Activated naive CD8-positive, alpha-beta T cell (primary cell): ENCODE results near the gene TESK1.
A peak's percentile ranks its signal among the peaks of the same experiment; 100 is the strongest.

Experiments used
- H3K27ac Mint-ChIP-seq: one replicate; pipeline ENCODE4 v1.8.0; 2021; ENCODE audit warnings: mixed read lengths
- H3K27me3 Mint-ChIP-seq: one replicate; pipeline ENCODE4 v1.8.0; 2021; ENCODE audit warnings: mixed read lengths
- H3K36me3 Mint-ChIP-seq: one replicate; pipeline ENCODE4 v1.8.0; 2021; ENCODE audit warnings: mixed read lengths
- H3K4me1 Mint-ChIP-seq: one replicate; pipeline ENCODE4 v1.8.0; 2021; ENCODE audit warnings: low read depth, mixed read lengths
- H3K4me3 Mint-ChIP-seq: one replicate; pipeline ENCODE4 v1.8.0; 2021; ENCODE audit warnings: mild to moderate bottlenecking, mixed read lengths
- H3K9me3 Mint-ChIP-seq: one replicate; pipeline ENCODE4 v1.8.0; 2021; ENCODE audit warnings: low read depth, mixed read lengths

Gene TESK1, protein sequence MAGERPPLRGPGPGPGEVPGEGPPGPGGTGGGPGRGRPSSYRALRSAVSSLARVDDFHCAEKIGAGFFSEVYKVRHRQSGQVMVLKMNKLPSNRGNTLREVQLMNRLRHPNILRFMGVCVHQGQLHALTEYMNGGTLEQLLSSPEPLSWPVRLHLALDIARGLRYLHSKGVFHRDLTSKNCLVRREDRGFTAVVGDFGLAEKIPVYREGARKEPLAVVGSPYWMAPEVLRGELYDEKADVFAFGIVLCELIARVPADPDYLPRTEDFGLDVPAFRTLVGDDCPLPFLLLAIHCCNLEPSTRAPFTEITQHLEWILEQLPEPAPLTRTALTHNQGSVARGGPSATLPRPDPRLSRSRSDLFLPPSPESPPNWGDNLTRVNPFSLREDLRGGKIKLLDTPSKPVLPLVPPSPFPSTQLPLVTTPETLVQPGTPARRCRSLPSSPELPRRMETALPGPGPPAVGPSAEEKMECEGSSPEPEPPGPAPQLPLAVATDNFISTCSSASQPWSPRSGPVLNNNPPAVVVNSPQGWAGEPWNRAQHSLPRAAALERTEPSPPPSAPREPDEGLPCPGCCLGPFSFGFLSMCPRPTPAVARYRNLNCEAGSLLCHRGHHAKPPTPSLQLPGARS

GRCh38 chr9:35604578-35605350 is at the start of gene TESK1:
Gene TESK1, plus strand, starts transcription at chr9:35605262. Its CDS starts 358 bp downstream, at chr9:35605620.
- Mint-ChIP-seq H3K9me3 (no peaks in the 10 kb centered on the region), H3K36me3 (peaks cover 3% of the 10 kb centered on the region), H3K27me3 (no peaks in the 10 kb centered on the region), H3K27ac (peak within 1 kb of the TSS; percentile 98), H3K4me3 (peak within 1 kb of the TSS; percentile 97), H3K4me1 (peaks cover 31% of the 10 kb centered on the region)

GRCh38 chr9:35555881-35556280 is 49.2 kb upstream of the TESK1 start:
- Mint-ChIP-seq H3K36me3 (no peaks in the 10 kb centered on the region), H3K9me3 (no peaks in the 10 kb centered on the region), H3K4me3 (no peak overlapping the region), H3K27ac (no peak overlapping the region), H3K4me1 (no peaks in the 10 kb centered on the region), H3K27me3 (no peaks in the 10 kb centered on the region)

GRCh38 chr9:35556776-35557175 is 48.3 kb upstream of the TESK1 start:
- no peaks in the 10 kb centered on the region for H3K36me3 Mint-ChIP-seq
- H3K4me1 Mint-ChIP-seq: no peaks in the 10 kb centered on the region
- H3K27ac Mint-ChIP-seq: no peak overlapping the region
- H3K4me3 Mint-ChIP-seq: no peak overlapping the region
- no peaks in the 10 kb centered on the region for H3K9me3 Mint-ChIP-seq
- no peaks in the 10 kb centered on the region for H3K27me3 Mint-ChIP-seq

- Mint-ChIP-seq H3K4me3 (no peak overlapping the region), H3K27me3 (no peaks in the 10 kb centered on the region), H3K27ac (no peak overlapping the region), H3K9me3 (no peaks in the 10 kb centered on the region), H3K36me3 (no peaks in the 10 kb centered on the region), H3K4me1 (no peaks in the 10 kb centered on the region)
These were observed 47.7 kb upstream of the TESK1 start for GRCh38 chr9:35557320-35557719.

- Mint-ChIP-seq H3K27ac (no peak overlapping the region), H3K4me1 (no peaks in the 10 kb centered on the region), H3K9me3 (no peaks in the 10 kb centered on the region), H3K4me3 (no peak overlapping the region), H3K36me3 (no peaks in the 10 kb centered on the region), H3K27me3 (no peaks in the 10 kb centered on the region)
These were observed 46.9 kb upstream of the TESK1 start for GRCh38 chr9:35558185-35558584.

DNA sequence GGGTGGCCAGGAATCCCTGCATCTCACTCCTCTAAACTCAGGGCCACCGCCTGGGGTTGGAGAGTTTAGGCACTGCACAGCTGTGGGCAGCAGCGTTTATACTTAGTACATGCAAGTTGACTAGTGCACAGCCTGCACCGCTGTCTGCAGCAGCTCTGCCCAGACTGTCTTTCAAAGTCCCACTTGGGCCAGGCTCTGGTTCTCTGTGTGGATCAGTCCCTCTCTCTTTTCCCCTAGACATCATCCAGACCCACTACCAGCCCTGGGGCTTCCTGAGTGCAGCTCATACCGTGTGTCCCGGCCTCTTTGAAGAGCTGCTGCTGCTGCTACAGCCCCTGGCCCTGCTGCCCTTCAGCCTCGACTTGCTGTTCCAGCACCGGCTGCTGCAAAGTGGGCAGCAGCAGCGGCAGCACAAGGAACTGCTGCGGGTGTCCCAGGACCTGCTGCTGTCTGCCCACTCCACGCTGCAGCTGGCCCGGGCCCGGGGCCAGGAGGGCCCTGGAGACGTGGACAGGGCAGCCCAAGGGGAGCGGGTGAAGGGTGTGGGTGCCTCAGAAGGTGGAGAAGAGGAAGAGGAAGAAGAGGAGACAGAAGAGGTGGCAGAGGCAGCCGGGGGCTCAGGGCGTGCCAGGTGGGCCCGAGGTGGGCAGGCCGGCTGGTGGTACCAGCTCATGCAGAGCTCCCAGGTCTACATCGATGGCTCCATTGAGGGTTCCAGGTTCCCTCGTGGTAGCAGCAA is 45.1 kb upstream of the TESK1 start:
- Mint-ChIP-seq H3K36me3 (peaks cover 2% of the 10 kb centered on the region), H3K9me3 (no peaks in the 10 kb centered on the region), H3K4me3 (no peak overlapping the region), H3K4me1 (no peaks in the 10 kb centered on the region), H3K27me3 (no peaks in the 10 kb centered on the region), H3K27ac (no peak overlapping the region)

DNA sequence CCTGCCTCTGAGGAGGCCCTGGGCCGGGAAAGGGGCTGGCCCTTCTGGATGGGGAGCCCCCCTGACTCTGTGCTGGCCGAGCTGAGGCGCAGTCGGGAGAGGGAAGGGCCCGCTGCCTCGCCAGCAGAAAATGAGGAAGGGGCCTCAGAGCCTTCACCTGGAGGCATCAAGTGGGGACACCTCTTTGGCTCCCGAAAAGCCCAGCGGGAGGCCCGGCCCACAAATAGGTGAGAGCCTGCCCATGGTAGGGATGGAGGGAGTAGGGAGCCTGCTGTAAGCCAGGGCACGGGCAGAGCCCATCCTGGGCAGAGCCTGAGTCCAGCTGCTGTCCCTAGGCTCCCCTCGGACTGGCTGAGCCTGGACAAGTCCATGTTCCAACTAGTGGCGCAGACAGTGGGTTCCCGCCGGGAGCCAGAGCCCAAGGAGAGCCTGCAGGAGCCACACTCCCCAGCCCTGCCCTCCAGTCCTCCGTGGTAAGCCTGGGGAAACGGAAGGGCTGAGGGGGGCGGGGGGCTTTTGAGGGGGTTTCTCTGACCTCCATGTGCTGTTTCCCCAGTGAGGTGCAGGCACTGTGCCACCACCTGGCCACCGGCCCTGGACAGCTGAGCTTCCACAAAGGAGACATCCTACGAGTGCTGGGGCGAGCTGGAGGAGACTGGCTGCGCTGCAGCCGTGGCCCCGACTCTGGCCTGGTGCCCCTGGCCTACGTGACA is 44.3 kb upstream of the TESK1 start:
- no peaks in the 10 kb centered on the region for H3K9me3 Mint-ChIP-seq
- peaks cover 2% of the 10 kb centered on the region for H3K36me3 Mint-ChIP-seq
- H3K27ac Mint-ChIP-seq: no peak overlapping the region
- H3K4me3 Mint-ChIP-seq: no peak overlapping the region
- no peaks in the 10 kb centered on the region for H3K4me1 Mint-ChIP-seq
- H3K27me3 Mint-ChIP-seq: no peaks in the 10 kb centered on the region

GRCh38 chr9:35561468-35562261 is 43.4 kb upstream of the TESK1 start:
- Mint-ChIP-seq H3K27ac (no peak overlapping the region), H3K27me3 (no peaks in the 10 kb centered on the region), H3K9me3 (no peaks in the 10 kb centered on the region), H3K4me3 (no peak overlapping the region), H3K4me1 (no peaks in the 10 kb centered on the region), H3K36me3 (peaks cover 2% of the 10 kb centered on the region)

GRCh38 chr9:35562895-35563780 is 41.9 kb upstream of the TESK1 start:
- Mint-ChIP-seq H3K9me3 (no peaks in the 10 kb centered on the region), H3K27me3 (no peaks in the 10 kb centered on the region), H3K4me1 (no peaks in the 10 kb centered on the region), H3K4me3 (no peak overlapping the region), H3K27ac (no peak overlapping the region), H3K36me3 (peaks cover 2% of the 10 kb centered on the region)

DNA sequence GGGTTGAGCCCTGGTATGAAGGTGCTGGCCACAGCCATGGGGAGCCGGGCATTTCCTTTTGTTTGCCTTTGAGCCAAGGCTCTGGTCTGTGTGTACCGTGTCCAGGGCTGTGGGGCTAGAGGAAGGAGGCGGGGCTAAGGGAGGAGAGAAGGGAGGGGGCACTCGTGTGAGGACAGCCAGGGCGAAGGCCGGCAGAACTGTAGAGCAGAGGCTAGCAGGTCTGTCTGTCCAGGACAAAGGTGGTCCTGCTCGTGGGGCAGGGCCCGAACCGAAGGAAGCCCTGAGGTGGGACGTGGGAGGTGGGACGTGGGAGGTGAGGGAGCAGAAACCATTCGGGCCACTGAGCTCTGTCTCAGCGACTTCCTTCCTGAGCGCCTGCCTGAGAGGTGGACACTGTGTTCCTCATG is 41.3 kb upstream of the TESK1 start:
- no peak overlapping the region for H3K27ac Mint-ChIP-seq
- no peaks in the 10 kb centered on the region for H3K27me3 Mint-ChIP-seq
- H3K9me3 Mint-ChIP-seq: no peaks in the 10 kb centered on the region
- H3K4me1 Mint-ChIP-seq: no peaks in the 10 kb centered on the region
- H3K36me3 Mint-ChIP-seq: peaks cover 2% of the 10 kb centered on the region
- no peak overlapping the region for H3K4me3 Mint-ChIP-seq

GRCh38 chr9:35564658-35565061 is 40.4 kb upstream of the TESK1 start:
- H3K4me1 Mint-ChIP-seq: no peaks in the 10 kb centered on the region
- peaks cover 2% of the 10 kb centered on the region for H3K36me3 Mint-ChIP-seq
- H3K27me3 Mint-ChIP-seq: no peaks in the 10 kb centered on the region
- H3K4me3 Mint-ChIP-seq: no peak overlapping the region
- no peak overlapping the region for H3K27ac Mint-ChIP-seq
- H3K9me3 Mint-ChIP-seq: no peaks in the 10 kb centered on the region

- peaks cover 2% of the 10 kb centered on the region for H3K36me3 Mint-ChIP-seq
- no peak overlapping the region for H3K27ac Mint-ChIP-seq
- H3K4me1 Mint-ChIP-seq: peaks cover 10% of the 10 kb centered on the region
- no peak overlapping the region for H3K4me3 Mint-ChIP-seq
- no peaks in the 10 kb centered on the region for H3K9me3 Mint-ChIP-seq
- no peaks in the 10 kb centered on the region for H3K27me3 Mint-ChIP-seq
These were observed 38.6 kb upstream of the TESK1 start for GRCh38 chr9:35566417-35566816.

- Mint-ChIP-seq H3K27me3 (no peaks in the 10 kb centered on the region), H3K36me3 (peaks cover 2% of the 10 kb centered on the region), H3K9me3 (no peaks in the 10 kb centered on the region), H3K4me3 (no peak overlapping the region), H3K27ac (no peak overlapping the region), H3K4me1 (peaks cover 10% of the 10 kb centered on the region)
These were observed 36.9 kb upstream of the TESK1 start for GRCh38 chr9:35568196-35568595.
